ENCODE measurements around the gene POLR2F. TPM values are rescaled to one million over a fixed set of nuclear protein-coding genes. Genes with fewer than 3 reads are reported as not detected.

Gene POLR2F
- total RNA-seq, 1 experiment from 2014 or later, result 80.8 TPM

DNA sequence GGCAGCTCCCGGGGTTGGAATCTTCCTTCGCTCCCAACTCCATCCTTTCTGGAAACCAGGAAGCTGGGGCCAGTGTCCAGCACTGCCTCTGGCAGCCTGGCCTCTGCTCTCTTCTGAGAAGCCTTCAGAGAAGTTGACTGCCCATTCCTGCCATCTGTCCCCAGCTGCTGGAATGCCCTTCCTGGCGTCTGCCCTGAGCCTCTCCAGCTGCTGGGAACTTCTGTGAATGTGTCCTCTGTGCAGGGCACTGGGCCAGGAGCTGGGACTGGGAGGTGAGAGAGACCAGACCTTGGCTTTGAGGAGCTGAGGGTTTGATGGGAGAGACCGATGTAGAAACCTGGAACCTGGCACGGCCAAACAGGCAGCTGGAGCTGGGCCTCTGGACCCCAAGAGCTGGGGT is 36.8 kb downstream of the POLR2F start:
- Histone ChIP-seq H3K36me3 (replicated peaks; ENCODE audit: control insufficient read depth, insufficient read depth, low read length) (no peaks in the 10 kb centered on the region), H3K4me3 (ENCODE audit: insufficient read depth, low read depth, low read length) (no peak overlapping the region), H3K27me3 (ENCODE audit: control insufficient read depth, insufficient read depth, low read length) (no peaks in the 10 kb centered on the region)
- DNase-seq, result no peak

DNA sequence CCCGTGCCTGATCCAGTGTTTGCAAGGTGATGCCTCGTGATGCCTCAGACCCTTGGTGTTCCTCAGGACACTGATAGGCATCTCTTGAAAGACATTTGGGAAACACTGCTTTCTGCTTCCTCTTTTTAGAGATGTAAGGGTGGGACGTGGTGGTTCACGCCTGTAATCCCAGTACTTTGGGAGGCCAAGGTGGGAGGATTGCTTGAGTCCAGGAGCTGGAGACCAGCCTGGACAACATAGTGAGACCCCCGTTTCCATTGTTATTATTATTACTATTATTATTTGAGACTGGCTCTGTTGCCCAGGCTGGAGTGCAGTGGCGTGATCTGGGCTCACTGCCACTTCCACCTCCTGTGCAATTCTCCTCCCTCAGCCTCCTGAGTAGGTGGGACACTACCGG is 37.4 kb downstream of the POLR2F start:
- no peaks in the 10 kb centered on the region for H3K27me3 ChIP-seq (ENCODE audit: control insufficient read depth, insufficient read depth, low read length)
- no peaks in the 10 kb centered on the region for H3K36me3 ChIP-seq (replicated peaks; ENCODE audit: control insufficient read depth, insufficient read depth, low read length)
- DNase-seq, result no peak
- no peak overlapping the region for H3K4me3 ChIP-seq (ENCODE audit: insufficient read depth, low read depth, low read length)

DNA sequence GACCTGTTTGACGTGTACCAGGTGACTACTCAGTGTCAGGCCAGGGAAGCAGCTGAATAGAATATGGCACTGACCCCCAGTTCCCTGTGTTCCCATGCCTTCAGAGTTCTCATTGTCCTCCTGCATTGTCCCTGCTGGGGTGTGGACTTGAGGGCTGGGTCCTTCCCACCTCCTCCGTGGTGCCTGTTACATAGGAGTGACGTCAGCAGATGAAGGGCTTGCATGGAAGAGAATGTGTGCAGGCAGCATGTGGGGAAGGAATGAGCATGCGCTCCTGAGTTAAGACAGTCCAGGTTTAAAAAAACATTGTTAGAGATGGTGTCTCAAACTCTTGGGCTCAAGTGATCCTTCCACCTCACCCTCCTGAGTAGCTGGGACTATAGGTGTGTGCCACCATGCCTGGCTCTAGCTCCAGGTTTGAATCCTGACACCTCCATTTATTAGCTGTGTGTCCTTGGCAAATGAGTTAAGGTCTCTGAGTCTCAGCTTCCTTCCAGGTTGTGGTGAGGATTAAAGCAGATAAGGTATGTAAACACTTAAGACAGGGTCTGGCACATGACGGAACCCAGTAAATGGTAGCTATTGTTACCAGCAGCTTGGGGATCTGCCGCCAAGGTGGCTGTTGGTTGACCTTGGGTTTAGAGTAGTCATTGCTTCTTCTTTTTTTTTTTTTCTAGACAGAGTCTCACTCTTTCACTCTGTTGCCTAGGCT is 38.4 kb downstream of the POLR2F start:
- H3K36me3 ChIP-seq (replicated peaks; ENCODE audit: control insufficient read depth, insufficient read depth, low read length), result no peaks in the 10 kb centered on the region
- no peak overlapping the region for H3K4me3 ChIP-seq (ENCODE audit: insufficient read depth, low read depth, low read length)
- H3K27me3 ChIP-seq (ENCODE audit: control insufficient read depth, insufficient read depth, low read length), result no peaks in the 10 kb centered on the region
- DNase-seq, result no peak

DNA sequence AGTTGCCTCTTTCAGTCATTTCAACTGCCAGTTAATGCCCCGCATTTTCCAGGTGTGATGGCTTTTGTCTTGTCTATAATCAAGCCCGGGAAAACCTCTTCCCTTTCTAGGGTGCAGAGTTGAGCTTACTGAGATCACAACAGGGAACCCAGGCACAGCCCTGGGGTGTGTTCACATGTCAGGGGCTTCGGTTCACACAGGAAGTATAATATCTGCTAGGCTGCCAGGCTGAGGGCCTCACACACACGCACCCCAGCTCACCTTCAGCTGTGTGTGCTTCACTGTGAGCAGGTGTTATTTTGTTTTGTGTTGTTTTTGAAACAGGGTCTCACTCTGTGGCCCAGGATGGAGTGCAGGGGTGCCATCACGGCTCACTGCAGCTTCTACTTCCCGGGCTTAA is 40.5 kb downstream of the POLR2F start:
- no peak overlapping the region for H3K4me3 ChIP-seq (ENCODE audit: insufficient read depth, low read depth, low read length)
- no peak for DNase-seq
- no peaks in the 10 kb centered on the region for H3K27me3 ChIP-seq (ENCODE audit: control insufficient read depth, insufficient read depth, low read length)
- H3K36me3 ChIP-seq (replicated peaks; ENCODE audit: control insufficient read depth, insufficient read depth, low read length), result no peaks in the 10 kb centered on the region

DNA sequence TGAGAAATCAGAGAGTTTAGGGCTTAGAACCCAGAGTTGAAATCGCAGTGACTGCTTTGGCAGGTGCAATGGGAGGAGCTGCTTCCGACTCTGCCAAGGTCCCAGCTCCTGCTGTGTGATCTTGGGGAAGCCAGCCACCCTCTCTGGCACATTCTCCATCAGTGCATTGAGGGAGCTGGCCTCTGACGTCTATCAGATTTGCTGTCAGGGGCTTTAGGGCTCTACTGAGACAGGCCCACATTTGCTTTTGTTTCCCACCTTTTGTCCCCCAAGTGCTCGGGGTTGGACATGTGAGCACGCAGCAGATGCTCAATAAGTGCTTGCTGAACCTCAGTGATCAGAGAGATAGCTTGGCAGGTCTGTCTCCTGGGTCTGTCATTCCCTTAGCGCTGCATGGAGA is 41.5 kb downstream of the POLR2F start:
- H3K36me3 ChIP-seq (replicated peaks; ENCODE audit: control insufficient read depth, insufficient read depth, low read length), result no peaks in the 10 kb centered on the region
- no peak overlapping the region for H3K4me3 ChIP-seq (ENCODE audit: insufficient read depth, low read depth, low read length)
- no peak for DNase-seq
- H3K27me3 ChIP-seq (ENCODE audit: control insufficient read depth, insufficient read depth, low read length), result no peaks in the 10 kb centered on the region

DNA sequence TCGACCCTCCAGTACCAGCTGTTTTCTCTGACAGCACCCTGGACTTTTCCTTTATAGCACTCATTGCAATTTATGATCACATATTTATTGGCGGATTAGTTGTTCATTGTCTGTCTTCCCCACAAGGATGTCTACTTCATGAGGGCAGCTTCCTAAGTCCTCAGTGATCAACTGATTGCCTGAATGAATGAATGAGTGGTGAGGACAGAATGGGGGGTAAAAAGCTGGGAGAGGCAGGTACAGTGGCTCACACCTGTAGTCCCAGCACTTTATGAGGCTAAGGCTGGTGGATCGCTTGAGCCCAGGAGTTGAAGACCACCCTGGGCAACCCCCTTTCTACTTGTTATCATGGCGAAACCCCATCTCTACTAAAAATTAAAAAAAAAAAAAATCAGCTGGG is 42.0 kb downstream of the POLR2F start:
- H3K27me3 ChIP-seq (ENCODE audit: control insufficient read depth, insufficient read depth, low read length), result no peaks in the 10 kb centered on the region
- no peak for DNase-seq
- H3K4me3 ChIP-seq (ENCODE audit: insufficient read depth, low read depth, low read length), result no peak overlapping the region
- H3K36me3 ChIP-seq (replicated peaks; ENCODE audit: control insufficient read depth, insufficient read depth, low read length), result no peaks in the 10 kb centered on the region

DNA sequence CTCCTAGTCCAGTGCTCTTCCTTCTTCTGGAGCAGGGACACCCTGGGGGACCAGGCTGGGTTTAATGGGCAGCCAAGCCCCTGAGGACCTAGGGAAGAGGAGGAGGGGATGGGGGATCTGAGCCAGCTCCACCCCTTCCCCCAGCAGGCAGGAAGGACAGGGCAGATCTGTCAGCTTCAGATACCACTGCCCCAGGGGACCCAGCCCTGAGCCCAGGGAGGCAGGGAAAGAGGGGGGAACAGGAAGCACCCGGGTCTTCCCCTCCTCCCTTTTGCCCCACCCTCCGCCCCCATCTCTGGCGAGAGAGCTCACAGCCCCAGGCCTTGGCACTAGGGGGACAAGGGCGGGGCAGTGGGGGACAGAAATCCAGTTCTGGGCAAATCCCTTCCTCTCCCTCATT is 42.6 kb downstream of the POLR2F start:
- H3K27me3 ChIP-seq (ENCODE audit: control insufficient read depth, insufficient read depth, low read length), result no peaks in the 10 kb centered on the region
- H3K36me3 ChIP-seq (replicated peaks; ENCODE audit: control insufficient read depth, insufficient read depth, low read length), result no peaks in the 10 kb centered on the region
- peak; percentile 72 for DNase-seq
- H3K4me3 ChIP-seq (ENCODE audit: insufficient read depth, low read depth, low read length), result no peak overlapping the region

DNA sequence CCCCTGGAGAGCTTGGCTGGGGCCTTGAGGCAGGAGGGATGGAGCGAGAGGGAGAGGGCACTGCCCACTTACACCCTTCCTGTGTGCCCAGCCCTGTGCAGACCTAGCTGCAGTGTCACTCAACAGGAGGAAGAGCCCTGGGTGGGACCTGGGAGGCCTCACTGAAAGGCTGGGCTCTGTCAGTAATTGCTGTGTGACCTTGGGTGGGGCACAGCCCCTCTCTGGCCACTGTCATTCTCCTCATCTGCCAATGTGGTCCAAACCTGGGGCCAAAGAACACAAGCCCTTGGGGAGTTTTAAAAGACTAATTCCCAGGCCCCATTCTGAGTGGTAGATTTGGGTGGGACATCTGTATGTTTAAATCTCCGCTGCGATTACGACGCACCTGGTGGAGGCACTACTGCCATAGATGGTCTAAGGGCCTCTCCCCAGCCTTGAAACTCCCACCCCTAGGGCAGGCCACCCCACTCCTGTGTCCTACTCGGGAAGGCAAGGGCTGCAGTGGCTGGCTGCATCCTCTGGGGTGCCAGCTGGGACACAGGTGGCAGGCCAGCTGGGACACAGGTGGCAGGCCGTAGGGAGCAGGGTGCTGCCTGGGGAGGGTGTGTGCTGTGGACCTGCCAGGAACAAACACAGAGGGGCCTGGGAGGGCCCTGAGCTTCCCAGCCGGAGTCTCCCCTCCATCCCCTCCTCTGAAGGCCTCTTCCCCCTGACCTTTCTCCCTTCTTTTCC is 43.2 kb downstream of the POLR2F start:
- no peaks in the 10 kb centered on the region for H3K36me3 ChIP-seq (replicated peaks; ENCODE audit: control insufficient read depth, insufficient read depth, low read length)
- no peak overlapping the region for H3K4me3 ChIP-seq (ENCODE audit: insufficient read depth, low read depth, low read length)
- no peaks in the 10 kb centered on the region for H3K27me3 ChIP-seq (ENCODE audit: control insufficient read depth, insufficient read depth, low read length)
- peak; percentile 67 for DNase-seq

DNA sequence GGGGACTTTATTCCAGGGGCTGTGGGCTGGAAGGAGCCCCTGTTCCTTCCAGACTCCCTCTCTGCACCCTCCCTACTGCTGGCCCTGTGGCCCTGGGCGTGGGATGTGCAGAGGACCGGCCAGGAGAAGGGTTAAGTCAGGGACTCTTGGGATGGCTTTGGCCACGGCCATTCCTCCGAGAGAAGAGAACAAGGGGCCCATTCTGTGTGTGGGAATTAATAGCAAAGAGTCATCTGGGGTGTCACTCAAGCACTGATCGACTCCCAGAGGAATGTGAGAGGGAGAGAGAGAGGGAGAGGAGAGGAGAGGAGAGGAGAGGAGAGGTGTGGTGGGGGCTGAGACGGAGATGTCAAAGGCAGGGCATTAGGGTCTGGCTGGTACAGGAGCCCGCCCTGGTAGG is 45.0 kb downstream of the POLR2F start:
- DNase-seq, result peak; percentile 40
- no peaks in the 10 kb centered on the region for H3K27me3 ChIP-seq (ENCODE audit: control insufficient read depth, insufficient read depth, low read length)
- H3K36me3 ChIP-seq (replicated peaks; ENCODE audit: control insufficient read depth, insufficient read depth, low read length), result no peaks in the 10 kb centered on the region
- no peak overlapping the region for H3K4me3 ChIP-seq (ENCODE audit: insufficient read depth, low read depth, low read length)

DNA sequence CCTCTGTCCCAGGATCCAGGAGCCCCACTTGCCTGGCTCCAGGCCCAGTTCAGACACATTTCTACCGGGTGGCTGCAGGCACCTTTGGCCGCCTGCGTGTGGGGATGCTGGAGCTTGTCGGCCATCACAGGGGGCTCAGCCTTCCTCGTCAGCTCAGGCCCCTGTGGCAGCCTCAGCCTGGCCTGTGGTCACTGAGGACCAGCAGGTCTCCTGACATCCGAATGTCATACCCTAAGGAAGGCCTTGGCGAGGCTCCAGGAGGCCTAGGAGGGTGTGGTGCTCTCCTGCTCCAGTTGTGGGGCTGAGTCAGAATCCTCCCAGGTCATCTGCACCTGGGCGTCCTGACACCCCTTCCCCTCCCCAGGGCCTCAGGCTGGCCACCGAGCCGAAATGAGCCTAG is 45.7 kb downstream of the POLR2F start:
- Histone ChIP-seq H3K4me3 (ENCODE audit: insufficient read depth, low read depth, low read length) (no peak overlapping the region), H3K27me3 (ENCODE audit: control insufficient read depth, insufficient read depth, low read length) (no peaks in the 10 kb centered on the region)

DNA sequence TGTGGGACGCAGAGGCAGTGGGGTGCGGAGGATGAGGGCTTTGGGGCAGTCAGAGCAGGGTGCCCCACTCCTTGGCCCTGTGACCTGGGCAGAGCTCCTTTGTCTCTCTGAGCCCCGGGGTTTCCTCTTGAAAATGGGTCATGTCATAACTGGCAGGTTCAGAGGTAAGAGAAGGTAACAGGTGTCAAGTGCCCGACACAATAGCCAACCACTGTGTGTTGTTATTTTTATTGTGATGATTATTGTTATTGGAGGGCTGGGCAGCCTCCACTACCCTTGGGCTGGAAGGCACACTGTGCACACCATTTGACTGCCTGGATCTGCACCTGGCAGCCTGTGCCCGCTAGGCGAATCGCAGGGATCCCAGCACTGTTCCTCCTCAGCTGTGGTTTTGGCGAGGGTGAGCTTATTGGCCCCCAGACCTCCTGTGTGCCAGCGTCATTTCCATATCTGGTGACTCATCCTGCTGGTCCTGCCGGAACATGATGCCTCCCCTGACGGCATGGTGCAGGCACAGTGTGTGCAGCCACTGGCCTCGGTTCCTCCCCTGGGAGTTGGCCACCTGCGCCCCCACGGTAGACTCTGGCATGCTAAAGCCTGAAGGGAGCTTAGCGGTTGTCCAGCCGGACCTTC is 46.3 kb downstream of the POLR2F start:
- Histone ChIP-seq H3K36me3 (replicated peaks; ENCODE audit: control insufficient read depth, insufficient read depth, low read length) (no peaks in the 10 kb centered on the region), H3K4me3 (ENCODE audit: insufficient read depth, low read depth, low read length) (no peak overlapping the region), H3K27me3 (ENCODE audit: control insufficient read depth, insufficient read depth, low read length) (no peaks in the 10 kb centered on the region)
- DNase-seq, result peak; percentile 73

More for the DNA sequence above, 45.7 kb downstream of the POLR2F start:
- no peaks in the 10 kb centered on the region for H3K36me3 ChIP-seq (replicated peaks; ENCODE audit: control insufficient read depth, insufficient read depth, low read length)
- DNase-seq, result peak; percentile 52

DNA sequence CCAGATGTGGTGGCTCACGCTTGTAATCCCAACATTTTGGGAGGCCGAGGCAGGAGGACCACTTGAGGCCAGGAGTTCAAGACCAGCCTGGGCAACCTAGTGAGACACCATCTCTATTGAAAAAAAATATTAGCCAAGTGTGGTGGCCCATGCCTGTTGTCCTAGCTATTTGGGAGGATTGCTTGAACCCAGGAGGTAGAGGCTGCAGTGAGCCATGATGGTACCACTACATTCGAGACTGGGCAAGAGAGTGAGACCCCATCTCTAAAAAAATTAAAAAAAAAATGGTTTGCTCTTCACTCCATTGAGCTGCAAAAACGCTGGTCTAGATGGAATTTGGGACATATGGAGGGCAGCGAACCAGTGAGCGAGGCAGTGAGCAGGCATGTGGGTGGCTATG is 52.4 kb downstream of the POLR2F start:
- DNase-seq, result no peak
- Histone ChIP-seq H3K4me3 (ENCODE audit: insufficient read depth, low read depth, low read length) (no peak overlapping the region), H3K27me3 (ENCODE audit: control insufficient read depth, insufficient read depth, low read length) (no peaks in the 10 kb centered on the region), H3K36me3 (replicated peaks; ENCODE audit: control insufficient read depth, insufficient read depth, low read length) (no peaks in the 10 kb centered on the region)

DNA sequence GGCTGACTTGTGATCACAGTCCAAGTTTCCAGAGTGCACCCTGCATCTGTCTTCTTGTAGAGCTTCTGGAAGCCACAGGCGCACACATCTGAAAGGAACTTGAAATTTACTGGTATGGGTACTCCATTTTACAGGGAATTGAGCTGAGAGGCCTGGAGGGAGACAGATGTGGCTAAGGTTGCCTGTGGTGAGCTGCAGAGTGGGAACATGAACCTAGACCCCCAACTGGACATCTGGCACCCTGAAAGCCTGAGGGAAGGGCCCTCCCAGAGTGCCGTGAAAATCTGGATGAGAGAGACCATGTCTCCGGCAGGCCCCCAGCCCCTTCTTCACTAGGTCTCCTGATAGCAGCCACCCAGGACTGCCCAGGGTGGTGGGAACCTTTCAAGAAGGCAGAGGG is 53.4 kb downstream of the POLR2F start:
- Histone ChIP-seq H3K36me3 (replicated peaks; ENCODE audit: control insufficient read depth, insufficient read depth, low read length) (no peaks in the 10 kb centered on the region), H3K4me3 (ENCODE audit: insufficient read depth, low read depth, low read length) (no peak overlapping the region), H3K27me3 (ENCODE audit: control insufficient read depth, insufficient read depth, low read length) (no peaks in the 10 kb centered on the region)
- DNase-seq, result no peak

DNA sequence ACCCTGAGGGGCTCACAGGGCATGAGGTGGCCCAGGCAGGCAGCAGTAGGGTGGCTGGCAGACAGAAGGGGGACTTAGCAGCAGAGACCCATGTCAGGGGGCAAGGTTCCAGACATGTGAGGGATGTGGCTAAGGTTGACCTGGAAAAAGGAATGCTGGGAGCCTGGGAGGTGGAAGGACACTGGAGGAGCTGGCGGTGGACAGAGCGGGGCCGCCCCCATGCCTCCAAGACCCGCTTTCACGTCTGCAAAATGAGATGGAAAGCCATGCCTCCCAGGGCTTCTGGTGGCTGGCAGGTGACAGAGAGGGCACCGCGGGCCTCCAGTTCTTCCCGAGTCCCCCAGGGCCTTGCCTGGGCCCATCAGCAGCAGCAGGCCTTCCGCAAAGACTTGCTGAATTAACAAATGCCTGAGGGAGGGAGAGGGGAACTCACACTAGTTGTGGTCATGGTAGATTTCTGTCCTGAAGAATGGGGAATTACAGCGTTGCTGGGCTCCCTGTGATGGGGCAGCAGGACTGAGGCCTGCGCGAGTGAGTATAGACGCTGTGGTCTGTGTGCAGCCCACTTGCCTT is 53.9 kb downstream of the POLR2F start:
- H3K27me3 ChIP-seq (ENCODE audit: control insufficient read depth, insufficient read depth, low read length), result no peaks in the 10 kb centered on the region

More for the DNA sequence above, 53.9 kb downstream of the POLR2F start:
- no peak overlapping the region for H3K4me3 ChIP-seq (ENCODE audit: insufficient read depth, low read depth, low read length)
- H3K36me3 ChIP-seq (replicated peaks; ENCODE audit: control insufficient read depth, insufficient read depth, low read length), result no peaks in the 10 kb centered on the region
- no peak for DNase-seq

All from H7 (cell line).